Epithelial cell of esophagus (primary cell): ENCODE results near the gene CCDC124.
"Not testable (repeated sequence)": the region's sequence is repeated elsewhere in the genome, so short reads cannot be mapped to it uniquely, and the experiment has no call there.

Source experiments
- DNase-seq: peaks from one replicate; pipeline ENCODE4 v3.0.0; 2010; ENCODE audit warnings: low read depth
- H3K4me3 ChIP-seq: 2 replicates; pipeline ENCODE4 v1.5.1; 2011; ENCODE audit warnings: mild to moderate bottlenecking, low read length, control low read depth
- CTCF ChIP-seq: IDR thresholded peaks from 2 replicates; pipeline ENCODE4 v1.5.1; 2011; ENCODE audit warnings: low read depth, mild to moderate bottlenecking, low read length, control low read depth, inconsistent platforms; ENCODE audit not compliant: insufficient read depth; ENCODE audit errors: missing control alignments

The CCDC124 gene

GRCh38 chr19:17932485-17933338 lies at the start of gene CCDC124:
Gene CCDC124, plus strand, starts transcription at chr19:17933015. Its CDS starts 3,406 bp downstream, at chr19:17936421.
- H3K4me3 ChIP-seq: peak within 1 kb of the TSS; percentile 97
- peak; percentile 94 for DNase-seq

GRCh38 chr19:17883627-17884410 lies 49.0 kb upstream of the CCDC124 start:
- H3K4me3 ChIP-seq: no peak overlapping the region
- no peak for TF ChIP-seq CTCF
- DNase-seq: no peak

More at GRCh38 chr19:17932485-17933338, at the start of gene CCDC124:
- peak; percentile 93 for TF ChIP-seq CTCF

GRCh38 chr19:17886515-17886914 lies 46.3 kb upstream of the CCDC124 start:
- DNase-seq: no peak
- no peak for TF ChIP-seq CTCF
- no peak overlapping the region for H3K4me3 ChIP-seq

- H3K4me3 ChIP-seq, DNase-seq: not testable (repeated sequence)
Measured at GRCh38 chr19:17887221-17887620, 45.6 kb upstream of the CCDC124 start.

GRCh38 chr19:17888260-17888659 lies 44.6 kb upstream of the CCDC124 start:
- H3K4me3 ChIP-seq: no peak overlapping the region
- no peak for DNase-seq
- no peak for TF ChIP-seq CTCF

GRCh38 chr19:17889609-17890214 lies 43.1 kb upstream of the CCDC124 start:
- DNase-seq: peak; percentile 66
- no peak overlapping the region for H3K4me3 ChIP-seq
- no peak for TF ChIP-seq CTCF

- no peak for DNase-seq
- no peak for TF ChIP-seq CTCF
- H3K4me3 ChIP-seq: no peak overlapping the region
Measured at GRCh38 chr19:17893766-17894165, 39.0 kb upstream of the CCDC124 start.
